Measurements from ENCODE around the gene FMN2. TPM values are rescaled to one million over a fixed set of nuclear protein-coding genes. Genes with fewer than 3 reads are reported as not detected.

FMN2 gene
- total RNA-seq, 1 experiment from 2014 or later = not detected

- Histone ChIP-seq H3K36me3 (ENCODE audit: insufficient read depth, low read length) (no peaks in the 10 kb centered on the region), H3K9me3 (ENCODE audit: low read length) (no peaks in the 10 kb centered on the region), H3K79me2 (ENCODE audit: low read length) (no peaks in the 10 kb centered on the region), H3K4me2 (ENCODE audit: low read depth, low read length, poor library complexity, severe bottlenecking) (no peak overlapping the region), H3K9me2 (replicated peaks; ENCODE audit: insufficient read depth, low read length) (no peaks in the 10 kb centered on the region), H3K27ac (ENCODE audit: low read length) (no peak overlapping the region), H3K27me3 (ENCODE audit: low read length) (no peaks in the 10 kb centered on the region), H3K9ac (ENCODE audit: low read length) (no peak overlapping the region), H4K20me1 (ENCODE audit: insufficient read depth, low read depth, low read length) (no peaks in the 10 kb centered on the region), H3K4me3 (ENCODE audit: low read length) (no peak overlapping the region), H2AFZ (ENCODE audit: low read length) (no peak overlapping the region), H3K4me1 (ENCODE audit: low read length) (peaks cover 9% of the 10 kb centered on the region)
- no peak for DNase-seq
Observed at GRCh38 chr1:240467895-240468294, 376.2 kb downstream of the FMN2 start.

GRCh38 chr1:240468656-240469055, 377.0 kb downstream of the FMN2 start:
- no peak overlapping the region for H3K27ac ChIP-seq (ENCODE audit: low read length)

DNA sequence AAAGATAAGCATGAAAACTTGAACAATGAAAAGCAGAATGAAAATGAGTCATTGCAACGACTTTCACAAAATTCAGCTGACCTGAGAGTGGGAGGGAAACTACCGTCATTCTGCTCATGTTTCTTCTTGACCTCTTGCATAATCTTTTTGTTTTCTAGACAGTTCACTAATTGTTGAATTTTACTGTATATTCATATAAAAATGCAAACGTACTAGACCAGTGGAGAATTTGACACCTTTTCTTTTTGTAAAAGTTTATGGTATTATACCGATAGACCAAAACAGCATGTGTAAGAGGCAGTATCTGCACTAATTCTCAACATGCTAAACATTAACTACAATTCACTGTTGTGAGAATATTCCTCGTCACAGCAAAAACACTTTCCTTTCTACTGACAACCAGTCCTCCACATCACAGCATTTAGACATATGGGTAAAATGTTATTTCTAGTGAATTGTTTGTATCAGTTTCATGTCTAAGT, 382.5 kb downstream of the FMN2 start:
- Histone ChIP-seq H3K9me2 (replicated peaks; ENCODE audit: insufficient read depth, low read length) (no peaks in the 10 kb centered on the region), H4K20me1 (ENCODE audit: insufficient read depth, low read depth, low read length) (no peaks in the 10 kb centered on the region), H3K4me1 (ENCODE audit: low read length) (peaks cover 3% of the 10 kb centered on the region; the same call in 1 of the 2 replicates), H3K9me3 (ENCODE audit: low read length) (no peaks in the 10 kb centered on the region), H3K4me2 (ENCODE audit: low read depth, low read length, poor library complexity, severe bottlenecking) (no peak overlapping the region), H3K4me3 (ENCODE audit: low read length) (no peak overlapping the region), H2AFZ (ENCODE audit: low read length) (no peak overlapping the region), H3K36me3 (ENCODE audit: insufficient read depth, low read length) (no peaks in the 10 kb centered on the region), H3K27ac (ENCODE audit: low read length) (no peak overlapping the region), H3K27me3 (ENCODE audit: low read length) (no peaks in the 10 kb centered on the region), H3K9ac (ENCODE audit: low read length) (no peak overlapping the region), H3K79me2 (ENCODE audit: low read length) (no peaks in the 10 kb centered on the region)
- DNase-seq = peak; percentile 21

More at GRCh38 chr1:240468656-240469055, 377.0 kb downstream of the FMN2 start:
- H3K9ac ChIP-seq (ENCODE audit: low read length) = no peak overlapping the region
- no peaks in the 10 kb centered on the region for H3K79me2 ChIP-seq (ENCODE audit: low read length)
- H3K4me2 ChIP-seq (ENCODE audit: low read depth, low read length, poor library complexity, severe bottlenecking) = no peak overlapping the region
- no peak overlapping the region for H3K4me3 ChIP-seq (ENCODE audit: low read length)
- H3K36me3 ChIP-seq (ENCODE audit: insufficient read depth, low read length) = no peaks in the 10 kb centered on the region
- H3K27me3 ChIP-seq (ENCODE audit: low read length) = no peaks in the 10 kb centered on the region
- no peaks in the 10 kb centered on the region for H3K9me2 ChIP-seq (replicated peaks; ENCODE audit: insufficient read depth, low read length)
- H3K4me1 ChIP-seq (ENCODE audit: low read length) = peaks cover 9% of the 10 kb centered on the region
- no peaks in the 10 kb centered on the region for H4K20me1 ChIP-seq (ENCODE audit: insufficient read depth, low read depth, low read length)
- no peak overlapping the region for H2AFZ ChIP-seq (ENCODE audit: low read length)
- DNase-seq = no peak
- no peaks in the 10 kb centered on the region for H3K9me3 ChIP-seq (ENCODE audit: low read length)

- Histone ChIP-seq H3K4me1 (ENCODE audit: low read length) (peaks cover 3% of the 10 kb centered on the region; the same call in 1 of the 2 replicates), H3K27me3 (ENCODE audit: low read length) (no peaks in the 10 kb centered on the region), H3K27ac (ENCODE audit: low read length) (no peak overlapping the region), H4K20me1 (ENCODE audit: insufficient read depth, low read depth, low read length) (no peaks in the 10 kb centered on the region), H3K9me2 (replicated peaks; ENCODE audit: insufficient read depth, low read length) (no peaks in the 10 kb centered on the region), H3K4me3 (ENCODE audit: low read length) (no peak overlapping the region), H3K4me2 (ENCODE audit: low read depth, low read length, poor library complexity, severe bottlenecking) (no peak overlapping the region), H3K9ac (ENCODE audit: low read length) (no peak overlapping the region), H2AFZ (ENCODE audit: low read length) (no peak overlapping the region), H3K79me2 (ENCODE audit: low read length) (no peaks in the 10 kb centered on the region), H3K9me3 (ENCODE audit: low read length) (no peaks in the 10 kb centered on the region), H3K36me3 (ENCODE audit: insufficient read depth, low read length) (no peaks in the 10 kb centered on the region)
- DNase-seq = no peak
Observed at GRCh38 chr1:240475832-240476231, 384.1 kb downstream of the FMN2 start.

- Histone ChIP-seq H3K79me2 (ENCODE audit: low read length) (no peaks in the 10 kb centered on the region), H3K27ac (ENCODE audit: low read length) (no peak overlapping the region), H3K36me3 (ENCODE audit: insufficient read depth, low read length) (no peaks in the 10 kb centered on the region), H3K4me1 (ENCODE audit: low read length) (no peaks in the 10 kb centered on the region), H3K9ac (ENCODE audit: low read length) (no peak overlapping the region), H3K9me2 (replicated peaks; ENCODE audit: insufficient read depth, low read length) (no peaks in the 10 kb centered on the region), H2AFZ (ENCODE audit: low read length) (no peak overlapping the region), H4K20me1 (ENCODE audit: insufficient read depth, low read depth, low read length) (no peaks in the 10 kb centered on the region), H3K9me3 (ENCODE audit: low read length) (no peaks in the 10 kb centered on the region), H3K4me3 (ENCODE audit: low read length) (no peak overlapping the region), H3K27me3 (ENCODE audit: low read length) (no peaks in the 10 kb centered on the region), H3K4me2 (ENCODE audit: low read depth, low read length, poor library complexity, severe bottlenecking) (no peak overlapping the region)
- no peak for DNase-seq
Observed at GRCh38 chr1:240478536-240478935, 386.9 kb downstream of the FMN2 start.

GRCh38 chr1:240484804-240485443, 393.2 kb downstream of the FMN2 start:
- H3K27ac ChIP-seq (ENCODE audit: low read length) = no peak overlapping the region
- H3K79me2 ChIP-seq (ENCODE audit: low read length) = no peaks in the 10 kb centered on the region
- H3K27me3 ChIP-seq (ENCODE audit: low read length) = no peaks in the 10 kb centered on the region
- no peak overlapping the region for H3K9ac ChIP-seq (ENCODE audit: low read length)
- no peaks in the 10 kb centered on the region for H4K20me1 ChIP-seq (ENCODE audit: insufficient read depth, low read depth, low read length)
- H2AFZ ChIP-seq (ENCODE audit: low read length) = no peak overlapping the region
- no peaks in the 10 kb centered on the region for H3K4me1 ChIP-seq (ENCODE audit: low read length)
- H3K9me3 ChIP-seq (ENCODE audit: low read length) = no peaks in the 10 kb centered on the region
- H3K36me3 ChIP-seq (ENCODE audit: insufficient read depth, low read length) = no peaks in the 10 kb centered on the region
- H3K4me3 ChIP-seq (ENCODE audit: low read length) = no peak overlapping the region
- DNase-seq = no peak
- no peaks in the 10 kb centered on the region for H3K9me2 ChIP-seq (replicated peaks; ENCODE audit: insufficient read depth, low read length)
- no peak overlapping the region for H3K4me2 ChIP-seq (ENCODE audit: low read depth, low read length, poor library complexity, severe bottlenecking)

DNA sequence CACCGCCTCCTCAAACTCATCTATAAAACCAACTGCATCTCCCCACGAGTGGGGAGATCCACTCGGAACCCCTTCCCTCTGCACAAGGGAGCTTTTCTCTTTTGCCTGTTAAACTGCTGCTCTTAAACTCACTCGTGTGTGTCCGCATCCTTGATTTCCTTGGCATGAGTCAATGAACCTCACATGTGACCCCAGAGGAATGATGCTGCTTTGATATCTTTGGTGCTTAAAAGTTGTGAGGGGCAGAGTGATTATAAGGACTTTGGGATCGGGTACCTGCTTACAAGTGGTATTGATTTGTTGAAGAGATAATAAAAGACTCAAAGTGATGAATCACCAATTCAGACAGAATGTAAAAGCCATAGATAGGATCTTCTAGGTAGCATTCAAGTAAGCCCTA, 394.9 kb downstream of the FMN2 start:
- no peaks in the 10 kb centered on the region for H3K79me2 ChIP-seq (ENCODE audit: low read length)
- no peaks in the 10 kb centered on the region for H3K4me1 ChIP-seq (ENCODE audit: low read length)
- no peak overlapping the region for H2AFZ ChIP-seq (ENCODE audit: low read length)
- no peak overlapping the region for H3K27ac ChIP-seq (ENCODE audit: low read length)
- no peak overlapping the region for H3K9ac ChIP-seq (ENCODE audit: low read length)
- H4K20me1 ChIP-seq (ENCODE audit: insufficient read depth, low read depth, low read length) = no peaks in the 10 kb centered on the region
- no peak overlapping the region for H3K4me3 ChIP-seq (ENCODE audit: low read length)
- H3K9me3 ChIP-seq (ENCODE audit: low read length) = no peaks in the 10 kb centered on the region
- H3K36me3 ChIP-seq (ENCODE audit: insufficient read depth, low read length) = no peaks in the 10 kb centered on the region
- no peak for DNase-seq
- H3K9me2 ChIP-seq (replicated peaks; ENCODE audit: insufficient read depth, low read length) = no peaks in the 10 kb centered on the region
- no peak overlapping the region for H3K4me2 ChIP-seq (ENCODE audit: low read depth, low read length, poor library complexity, severe bottlenecking)
- no peaks in the 10 kb centered on the region for H3K27me3 ChIP-seq (ENCODE audit: low read length)

GRCh38 chr1:240487493-240487892, 395.8 kb downstream of the FMN2 start:
- no peak for DNase-seq
- H3K9me3 ChIP-seq (ENCODE audit: low read length) = no peaks in the 10 kb centered on the region
- no peaks in the 10 kb centered on the region for H3K9me2 ChIP-seq (replicated peaks; ENCODE audit: insufficient read depth, low read length)
- H3K36me3 ChIP-seq (ENCODE audit: insufficient read depth, low read length) = no peaks in the 10 kb centered on the region
- no peaks in the 10 kb centered on the region for H3K27me3 ChIP-seq (ENCODE audit: low read length)
- H3K4me2 ChIP-seq (ENCODE audit: low read depth, low read length, poor library complexity, severe bottlenecking) = no peak overlapping the region
- H3K4me3 ChIP-seq (ENCODE audit: low read length) = no peak overlapping the region
- H3K27ac ChIP-seq (ENCODE audit: low read length) = no peak overlapping the region
- no peak overlapping the region for H3K9ac ChIP-seq (ENCODE audit: low read length)
- no peaks in the 10 kb centered on the region for H3K79me2 ChIP-seq (ENCODE audit: low read length)
- no peaks in the 10 kb centered on the region for H3K4me1 ChIP-seq (ENCODE audit: low read length)
- H4K20me1 ChIP-seq (ENCODE audit: insufficient read depth, low read depth, low read length) = no peaks in the 10 kb centered on the region
- H2AFZ ChIP-seq (ENCODE audit: low read length) = no peak overlapping the region

Data from Karpas-422 (cell line).